SKM-1 (cell line): ENCODE measurements around the gene TMX2.
"Not testable (repeated sequence)": the region's sequence is repeated elsewhere in the genome, so short reads cannot be mapped to it uniquely, and the experiment has no call there.

Experiments
- DNase-seq: peaks from one replicate; lab custom pipeline; 2025; ENCODE audit not compliant: unreplicated experiment; lab: John Stamatoyannopoulos, UW

TMX2 gene

GRCh38 chr11:57711414-57712255, 758 bp upstream of the TMX2 start, which contains the start of gene MED19:
TSS of gene MED19 (minus strand) at chr11:57712215. CDS start at chr11:57712179, 36 bp downstream.
- peak; percentile 71 for DNase-seq

DNA sequence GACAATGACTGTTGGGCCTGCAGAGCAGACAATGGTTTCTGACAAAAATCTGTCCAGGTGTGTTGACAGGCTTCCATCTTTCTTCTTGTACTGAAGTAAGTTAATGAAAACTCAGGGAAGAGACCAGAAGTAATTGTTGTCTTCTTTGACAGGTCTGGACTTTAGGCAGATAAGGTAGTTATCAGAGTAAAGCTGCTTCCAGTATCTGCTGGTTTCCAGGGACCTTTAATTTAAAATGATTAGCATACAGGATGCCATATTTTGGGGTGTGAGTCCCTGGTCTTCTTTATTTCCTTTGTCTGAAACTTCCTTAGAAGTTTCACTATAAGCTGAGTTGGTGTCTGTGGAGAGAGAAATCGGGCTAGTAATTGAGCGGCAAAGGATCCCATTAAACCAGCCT, 1.4 kb downstream of the TMX2 start:
- no peak for DNase-seq

DNA sequence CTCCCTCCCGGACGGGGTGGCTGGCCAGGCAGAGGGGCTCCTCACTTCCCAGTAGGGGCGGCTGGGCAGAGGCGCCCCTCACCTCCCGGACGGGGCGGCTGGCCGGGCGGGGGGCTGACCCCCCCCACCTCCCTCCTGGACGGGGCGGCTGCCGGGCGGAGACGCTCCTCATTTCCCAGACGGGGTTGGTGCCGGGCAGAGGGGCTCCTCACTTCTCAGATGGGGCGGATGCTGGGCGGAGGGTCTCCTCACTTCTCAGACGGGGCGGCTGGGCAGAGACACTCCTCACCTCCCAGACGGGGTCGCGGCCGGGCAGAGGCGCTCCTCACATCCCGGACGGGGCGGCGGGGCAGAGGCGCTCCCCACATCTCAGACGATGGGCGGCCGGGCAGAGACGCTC, 4.3 kb downstream of the TMX2 start:
- not testable (repeated sequence) for DNase-seq

DNA sequence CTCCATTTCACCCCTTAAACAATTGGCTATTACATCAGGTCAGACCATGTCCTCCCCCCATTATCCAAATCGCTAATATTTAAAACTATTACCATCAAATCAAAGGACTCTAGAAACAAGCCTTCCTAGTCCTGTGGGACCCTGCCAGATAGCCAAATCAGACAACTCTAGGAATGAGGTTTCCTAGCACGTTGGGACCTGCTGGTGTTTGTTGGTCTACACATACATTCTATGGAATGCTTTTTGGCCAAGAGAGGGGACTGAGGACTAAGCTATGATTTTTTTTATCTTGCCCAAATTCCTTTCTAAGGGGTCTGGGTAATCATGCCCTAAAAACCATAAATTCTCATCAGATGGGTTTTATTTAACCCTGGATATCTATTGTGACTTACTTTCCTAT, 14.8 kb downstream of the TMX2 start:
- no peak for DNase-seq

DNA sequence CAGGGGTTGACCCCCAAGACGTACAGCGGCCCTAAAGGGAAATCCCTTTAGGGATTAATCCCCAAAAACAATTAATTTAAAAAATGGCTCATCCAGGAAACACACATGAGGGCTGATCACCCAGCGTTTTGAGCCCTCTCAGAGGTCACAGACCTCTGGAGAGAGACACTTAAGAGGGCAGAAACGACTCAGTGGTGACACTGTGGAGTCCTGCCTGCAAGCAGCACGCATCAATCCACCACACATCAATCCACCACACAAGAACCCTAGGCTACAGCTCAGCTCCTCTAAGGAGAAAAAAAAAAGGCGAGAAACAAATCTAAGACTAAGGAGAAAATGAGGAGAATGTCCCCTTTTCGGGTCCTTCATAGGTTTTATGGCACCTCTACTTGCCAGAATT, 16.4 kb downstream of the TMX2 start:
- DNase-seq = no peak

DNA sequence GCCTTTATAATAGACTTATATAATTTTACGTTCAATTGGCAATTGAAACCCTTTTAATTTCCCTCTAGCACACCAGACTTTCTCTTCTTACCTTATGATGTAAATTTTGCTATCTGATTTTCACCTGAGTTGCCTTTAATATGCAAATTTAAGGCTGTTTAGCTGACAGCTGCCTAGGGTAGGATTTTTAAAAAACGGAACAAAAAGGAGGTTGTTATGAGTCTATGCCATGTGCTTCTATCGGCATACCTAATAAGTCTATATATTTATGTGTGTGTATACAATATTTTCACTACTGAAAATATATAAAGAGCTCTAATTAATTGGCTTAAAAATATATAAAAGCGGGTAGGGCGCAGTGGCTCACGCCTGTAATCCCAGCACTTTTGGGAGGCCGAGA, 17.1 kb downstream of the TMX2 start:
- no peak for DNase-seq

- no peak for DNase-seq
These were observed 20.3 kb downstream of the TMX2 start for GRCh38 chr11:57732661-57733060.

GRCh38 chr11:57735619-57736298, 23.4 kb downstream of the TMX2 start:
- no peak for DNase-seq

DNA sequence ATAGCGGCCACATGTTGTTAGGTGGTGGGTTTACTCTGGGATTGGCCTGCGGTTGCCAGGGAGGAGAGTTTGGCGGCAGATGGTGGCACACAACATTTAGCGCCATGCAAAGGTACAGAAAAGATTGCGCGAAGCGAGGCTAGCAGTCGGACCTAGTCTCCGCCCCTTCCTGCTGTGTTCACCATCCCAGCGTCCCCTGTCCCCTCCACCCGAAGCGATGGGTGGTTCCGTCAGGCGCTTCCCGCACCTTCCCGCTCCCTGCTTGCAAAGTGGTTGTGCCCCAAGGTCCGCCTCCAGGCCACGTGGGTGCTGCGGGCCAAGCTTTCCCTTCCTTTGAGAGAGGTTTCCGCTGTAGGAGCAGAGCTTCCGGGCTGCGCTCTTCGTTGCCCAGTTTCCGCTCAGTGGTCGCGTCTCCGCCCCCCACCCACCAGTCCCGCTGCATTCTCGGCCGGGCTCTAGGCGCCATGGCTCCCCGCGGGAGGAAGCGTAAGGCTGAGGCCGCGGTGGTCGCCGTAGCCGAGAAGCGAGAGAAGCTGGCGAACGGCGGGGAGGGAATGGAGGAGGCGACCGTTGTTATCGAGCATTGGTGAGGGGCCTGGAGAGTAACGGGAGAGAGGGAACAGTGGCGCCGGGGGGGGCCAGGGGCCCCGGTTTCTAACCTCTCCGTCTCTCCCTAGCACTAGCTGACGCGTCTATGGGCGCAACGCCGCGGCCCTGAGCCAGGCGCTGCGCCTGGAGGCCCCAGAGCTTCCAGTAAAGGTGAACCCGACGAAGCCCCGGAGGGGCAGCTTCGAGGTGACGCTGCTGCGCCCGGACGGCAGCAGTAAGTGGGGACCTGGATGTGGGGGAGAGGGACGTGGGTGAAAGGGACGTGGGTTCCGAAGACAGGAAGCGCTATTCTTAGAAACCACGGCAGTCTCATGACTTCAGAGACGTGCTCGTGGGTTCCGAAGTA, 29.0 kb downstream of the TMX2 start, which contains the start of gene SELENOH:
TSS of gene SELENOH (plus strand) at position 360 of the 955 bp plus-strand sequence. CDS start at position 465, 105 bp downstream.
- DNase-seq = peak; percentile 97

DNA sequence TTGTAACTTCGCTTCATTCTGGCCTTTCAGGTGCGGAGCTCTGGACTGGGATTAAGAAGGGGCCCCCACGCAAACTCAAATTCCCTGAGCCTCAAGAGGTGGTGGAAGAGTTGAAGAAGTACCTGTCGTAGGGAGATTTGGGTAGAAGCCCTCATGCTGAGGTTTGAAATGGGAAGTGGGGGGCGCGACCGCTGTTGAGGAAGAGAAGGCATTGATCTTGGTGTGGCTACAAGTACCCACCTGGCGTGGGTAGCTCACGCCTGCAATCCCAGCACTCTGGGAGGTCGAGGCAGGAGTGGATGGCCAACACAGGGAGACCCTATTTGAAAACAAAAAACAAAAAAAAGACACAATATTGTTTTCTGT, 29.7 kb downstream of the TMX2 start:
- DNase-seq = no peak

GRCh38 chr11:57744357-57744756, 32.0 kb downstream of the TMX2 start:
- no peak for DNase-seq

DNA sequence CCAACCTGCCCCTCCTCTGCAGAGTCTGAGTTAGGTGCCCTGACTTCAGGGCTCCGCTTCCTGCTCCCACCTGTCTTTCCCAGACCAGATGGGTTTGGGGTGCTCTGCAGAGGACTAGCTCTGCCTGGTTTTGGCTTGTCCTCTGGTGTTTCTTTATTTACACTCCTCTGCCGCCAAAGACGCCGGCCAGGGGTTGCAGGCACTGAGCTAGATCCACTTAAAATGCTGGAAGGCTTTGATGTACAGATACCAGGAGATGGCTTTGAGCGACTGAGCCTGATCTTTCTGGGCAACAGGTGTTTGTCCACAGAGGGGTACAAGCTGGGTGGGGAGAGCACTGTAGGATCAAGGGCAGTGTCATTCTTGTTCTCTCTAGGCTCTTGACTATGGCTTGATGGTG, 32.8 kb downstream of the TMX2 start:
- DNase-seq = no peak

DNA sequence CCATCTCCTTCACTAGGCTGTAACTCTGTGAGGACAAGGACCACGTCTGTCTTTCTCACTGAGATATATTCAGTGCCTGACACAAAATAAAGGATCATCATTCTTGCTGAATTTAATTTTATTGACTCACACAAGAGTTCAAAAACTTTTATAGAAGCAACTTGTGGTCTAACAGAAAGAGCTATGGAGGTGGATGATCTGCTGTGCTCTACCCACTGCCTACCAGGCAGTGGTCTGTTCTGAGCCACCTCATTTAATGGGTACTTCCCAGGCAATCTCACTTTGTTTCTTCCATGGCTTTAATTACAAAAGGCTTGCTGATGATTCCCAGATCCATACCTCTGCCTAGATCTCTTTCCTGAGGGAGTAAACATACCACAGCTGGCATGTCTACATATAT, 34.5 kb downstream of the TMX2 start:
- no peak for DNase-seq

DNA sequence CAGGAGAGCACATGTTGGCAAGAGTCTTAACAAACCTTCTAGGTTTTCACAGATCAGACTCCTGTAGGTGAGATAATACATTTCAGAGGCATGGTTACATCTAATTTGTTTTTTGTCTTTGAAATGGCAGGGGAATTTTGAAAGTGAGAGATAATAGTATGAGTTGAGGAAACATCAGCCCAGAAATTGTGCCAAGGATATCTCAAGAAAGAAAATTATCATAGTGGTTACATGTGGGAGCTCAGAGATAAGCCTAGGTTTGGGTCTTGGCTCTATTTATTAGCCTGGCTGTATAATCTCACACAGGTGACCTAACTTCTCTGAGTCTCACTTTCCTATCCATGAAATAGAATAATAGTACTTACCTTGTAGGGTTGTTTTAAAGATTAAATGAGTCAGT, 38.8 kb downstream of the TMX2 start:
- no peak for DNase-seq

- no peak for DNase-seq
These were observed 39.4 kb downstream of the TMX2 start, which contains the start of gene BTBD18 for GRCh38 chr11:57751676-57752253. TSS of gene BTBD18 (minus strand) at chr11:57751819. CDS start at chr11:57751188, 631 bp downstream.

DNA sequence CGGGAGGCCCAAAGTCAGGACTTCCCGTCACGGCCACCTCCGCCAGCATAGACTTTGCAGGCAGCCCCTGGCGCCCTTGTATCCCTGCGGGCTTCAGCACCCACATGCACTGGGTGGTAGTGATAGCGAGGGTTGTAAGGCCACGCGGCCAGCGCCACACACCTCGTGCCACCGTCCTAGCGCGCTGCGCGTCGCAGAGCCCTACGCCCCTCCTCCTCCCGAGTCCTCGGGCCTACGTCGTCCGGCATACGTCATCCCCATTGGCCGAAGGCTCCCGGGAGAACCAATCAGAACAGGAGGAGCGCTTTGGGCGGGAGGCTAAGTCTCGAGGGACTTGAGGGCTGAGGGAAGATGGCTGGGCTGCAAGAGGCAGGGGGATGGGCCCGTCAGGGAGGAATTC, 40.6 kb downstream of the TMX2 start:
- no peak for DNase-seq

DNA sequence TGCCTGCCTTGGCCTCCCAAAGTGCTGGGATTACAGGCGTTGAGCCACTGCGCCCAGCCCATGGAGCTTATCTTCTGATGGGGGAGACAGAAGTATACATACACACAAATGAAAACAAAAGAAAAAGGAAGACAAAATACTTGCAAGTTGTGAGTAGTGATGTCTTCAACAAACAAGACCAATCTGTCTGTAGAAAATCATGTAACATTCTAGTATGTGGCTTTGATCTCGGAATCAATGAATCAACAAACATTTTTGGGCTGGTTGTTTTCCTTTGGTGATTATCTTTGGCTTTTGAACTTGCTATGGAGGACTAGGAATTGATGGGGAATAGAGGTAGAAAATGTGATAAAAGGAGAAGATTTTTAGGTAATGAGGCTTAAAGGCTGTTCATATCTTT, 45.8 kb downstream of the TMX2 start:
- no peak for DNase-seq

GRCh38 chr11:57761301-57762234, 49.2 kb downstream of the TMX2 start, which contains the start of gene CTNND1:
TSS of gene CTNND1 (plus strand) at chr11:57761802. CDS start at chr11:57791479, 29,677 bp downstream.
- peak; percentile 82 for DNase-seq

- DNase-seq = no peak
These were observed 50.0 kb downstream of the TMX2 start for GRCh38 chr11:57762235-57762861.
